IMR-90 (cell line): Measurements from ENCODE around the gene DEUP1. TPM values are rescaled to one million over a fixed set of nuclear protein-coding genes. Genes with fewer than 3 reads are reported as not detected.

Experiments
- ATAC-seq: fragments of 200-7000 bp; cut with Tn5 transposase; 2 replicates; pipeline ENCODE4 v1.9.1; 2020; ENCODE audit warnings: low read depth, mild to moderate bottlenecking, moderate library complexity
- Bru-seq: library from RNA; stranded (reverse); fragments of 400-500 nt; gene quantifications from one replicate; lab custom pipeline; 2021; lab: Mats Ljungman, UMichigan
- BruChase-seq, 2 experiments: library from RNA; stranded (reverse); fragments of 400-500 nt; gene quantifications; one replicate each; lab custom pipeline; 2021; lab: Mats Ljungman, UMichigan
- BruUV-seq: library from RNA; stranded (reverse); fragments of 400-500 nt; replicated peaks from 2 replicates; lab custom pipeline; 2021; lab: Mats Ljungman, UMichigan
- CTCF ChIA-PET: fragments of 300-600 bp; formaldehyde crosslinking; extraction: SDS; loops from one replicate; lab custom pipeline; 2021; ENCODE audit warnings: antibody characterized with exemption; lab: Yijun Ruan, JAX
- POLR2A ChIA-PET: fragments of 300-600 bp; sonication (Branson Sonifier 250); formaldehyde crosslinking; loops from one replicate; lab custom pipeline; 2022; ENCODE audit warnings: antibody characterized with exemption; ENCODE audit not compliant: unreplicated experiment; lab: Charles Lee
- DNase-seq: peaks from one replicate; pipeline ENCODE4 v3.0.0; 2013
- H2AFZ ChIP-seq: replicated peaks from 2 replicates; pipeline ENCODE3; 2013; ENCODE audit warnings: low read length, mild to moderate bottlenecking; ENCODE audit not compliant: poor library complexity
- H2AK5ac ChIP-seq: 2 replicates; pipeline ENCODE4 v1.6.1; 2013; ENCODE audit warnings: low read depth, low read length, inconsistent platforms
- H2AK9ac ChIP-seq: replicated peaks from 2 replicates; pipeline ENCODE3; 2013; ENCODE audit warnings: mild to moderate bottlenecking, low read depth, low read length, moderate library complexity; ENCODE audit not compliant: poor library complexity
- H2BK120ac ChIP-seq: 2 replicates; pipeline ENCODE4 v1.6.1; 2013; ENCODE audit warnings: low read depth, low read length, inconsistent platforms
- H2BK15ac ChIP-seq: 3 replicates; pipeline ENCODE4 v1.6.1; 2013; ENCODE audit warnings: low read depth, low read length, inconsistent platforms
- H2BK20ac ChIP-seq: 2 replicates; pipeline ENCODE4 v1.6.1; 2013; ENCODE audit warnings: low read depth, mild to moderate bottlenecking, inconsistent platforms, low read length, moderate library complexity
- H2BK5ac ChIP-seq: 2 replicates; pipeline ENCODE4 v1.6.1; 2013; ENCODE audit warnings: mild to moderate bottlenecking, low read depth, low read length, inconsistent platforms; ENCODE audit not compliant: poor library complexity, severe bottlenecking
- H3K14ac ChIP-seq: replicated peaks from 2 replicates; pipeline ENCODE4 v1.6.1; 2013; ENCODE audit warnings: low read depth, low read length, inconsistent platforms
- H3K18ac ChIP-seq: 2 replicates; pipeline ENCODE4 v1.6.1; 2013; ENCODE audit warnings: low read depth, low read length, control low read depth
- H3K23ac ChIP-seq: 2 replicates; pipeline ENCODE4 v1.6.1; 2013; ENCODE audit warnings: low read depth, low read length, inconsistent platforms
- H3K27ac ChIP-seq: 2 replicates; pipeline ENCODE4 v1.5.1; 2013; ENCODE audit warnings: mild to moderate bottlenecking, control low read depth, low read length; ENCODE audit not compliant: insufficient read depth
- H3K27me3 ChIP-seq: 2 replicates; pipeline ENCODE4 v1.6.1; 2013; ENCODE audit warnings: low read length; ENCODE audit not compliant: control insufficient read depth, insufficient read depth
- H3K36me3 ChIP-seq: 2 replicates; pipeline ENCODE4 v1.6.1; 2013; ENCODE audit warnings: low read length, mixed read lengths; ENCODE audit not compliant: control insufficient read depth, insufficient read depth
- H3K4ac ChIP-seq: 2 replicates; pipeline ENCODE4 v1.6.1; 2013; ENCODE audit warnings: low read depth, low read length, inconsistent platforms
- H3K4me1 ChIP-seq: 2 replicates; pipeline ENCODE4 v1.6.1; 2013; ENCODE audit warnings: low read length, mixed read lengths; ENCODE audit not compliant: control insufficient read depth, insufficient read depth
- H3K4me2 ChIP-seq: 2 replicates; pipeline ENCODE4 v1.6.1; 2013; ENCODE audit warnings: low read depth, mild to moderate bottlenecking, control low read depth, low read length, moderate library complexity
- H3K4me3 ChIP-seq: 2 replicates; pipeline ENCODE4 v1.5.1; 2013; ENCODE audit warnings: low read depth, mild to moderate bottlenecking, control low read depth, low read length, moderate library complexity; ENCODE audit not compliant: insufficient read depth
- H3K56ac ChIP-seq: 2 replicates; pipeline ENCODE4 v1.6.1; 2013; ENCODE audit warnings: low read length, inconsistent platforms; ENCODE audit not compliant: insufficient read depth; ENCODE audit errors: extremely low read depth
- H3K79me1 ChIP-seq, 2 experiments: 2 replicates each; pipeline ENCODE4 v1.6.1; 2013; ENCODE audit warnings: low read length in 2 of 2, inconsistent platforms in 1 of 2, low read depth in 1 of 2
- H3K9ac ChIP-seq: 2 replicates; pipeline ENCODE4 v1.6.1; 2013; ENCODE audit warnings: low read depth, low read length, control low read depth
- H3K9me1 ChIP-seq: 2 replicates; pipeline ENCODE4 v1.6.1; 2013; ENCODE audit warnings: low read length, inconsistent platforms; ENCODE audit not compliant: insufficient read depth
- H3K9me3 ChIP-seq: 2 replicates; pipeline ENCODE4 v1.6.1; 2013; ENCODE audit warnings: low read length; ENCODE audit not compliant: control insufficient read depth, insufficient read depth
- H4K20me1 ChIP-seq: 2 replicates; pipeline ENCODE4 v1.6.1; 2013; ENCODE audit warnings: low read length, inconsistent platforms; ENCODE audit not compliant: insufficient read depth
- H4K5ac ChIP-seq: 2 replicates; pipeline ENCODE4 v1.6.1; 2013; ENCODE audit warnings: mild to moderate bottlenecking, low read depth, low read length, control low read depth
- H4K8ac ChIP-seq, 2 experiments: 2 replicates each; pipeline ENCODE4 v1.6.1; 2013; ENCODE audit warnings: low read depth in 2 of 2, low read length in 2 of 2, control low read depth in 1 of 2, inconsistent platforms in 1 of 2
- H4K91ac ChIP-seq: 2 replicates; pipeline ENCODE4 v1.6.1; 2013; ENCODE audit warnings: low read depth, low read length, inconsistent platforms; ENCODE audit not compliant: insufficient read depth
- CEBPB ChIP-seq: IDR thresholded peaks from 2 replicates; pipeline ENCODE4 v1.6.1; 2012; ENCODE audit warnings: low read depth, low read length, improper control_type of control experiment
- WGBS, 2 experiments: methylation state at CpG; one replicate each; pipeline versions ENCODE4 v1.1.5 to v1.1.7; 2013; ENCODE audit warnings: missing lambda C conversion rate in 2 of 2; ENCODE audit not compliant: insufficient read length in 1 of 2; ENCODE audit errors: extremely low coverage in 2 of 2; 5-methylcytosine and 5-hydroxymethylcytosine counted together
- dilution Hi-C: fragments of 300-500 bp; cut with HindIII; formaldehyde crosslinking; loops from one replicate; pipeline ENCODE4 v1.14.3; 2018; ENCODE audit warnings: low sequenced_read_pairs; ENCODE audit not compliant: unreplicated experiment
- in situ Hi-C: fragments of 300-500 bp; cut with MboI; formaldehyde crosslinking; loops from 3 replicates; pipeline ENCODE4 v1.14.3; 2019; ENCODE audit warnings: low sequenced_read_pairs, inconsistent platforms, mixed read lengths
- intact Hi-C: fragments of 100-400 bp; cut with micrococcal nuclease; formaldehyde crosslinking; loops from 2 replicates; pipeline ENCODE4 v1.10.0; 2022
- long read RNA-seq: library from polyadenylated mRNA; unstranded; transcript quantifications from one replicate; pipeline ENCODE4 v2.0.0, GENCODE V29; 2021; ENCODE audit not compliant: unreplicated experiment
- polyA plus RNA-seq, 3 experiments: library from polyadenylated mRNA; depleted of rRNA; stranded (reverse); fragments of >200 nt; gene quantifications; 2 replicates each; pipeline ENCODE4 v1.2.3, GENCODE V29; 2012; ENCODE audit warnings: low replicate concordance in 1 of 3
- total RNA-seq: library from RNA; depleted of rRNA; stranded (reverse); fragments of >200 nt; gene quantifications from 2 replicates; pipeline ENCODE4 v1.2.3, GENCODE V29; 2012; rRNA removed

The DEUP1 gene
- total RNA-seq, result not detected in 2 replicates
- polyA plus RNA-seq (2012; rRNA removed), result not detected in 2 replicates
- not detected in 2 replicates for polyA plus RNA-seq (2012; cell fraction: cytosol; rRNA removed)
- polyA plus RNA-seq (2012; cell fraction: nucleus; rRNA removed; ENCODE audit: low replicate concordance), result not detected in 2 replicates
- Bru-seq, nascent RNA, result percentile 4 among the genes with signal in this experiment
- BruChase-seq, experiment 1, labeled RNA remaining after a 6-hour chase, result percentile 3 among the genes with signal in this experiment
- BruChase-seq, experiment 2, labeled RNA remaining after a 2-hour chase, result percentile 2 among the genes with signal in this experiment
- long read RNA-seq, result 0 reads

GRCh38 chr11:93330446-93330984, at the start of gene DEUP1:
TSS of gene DEUP1 (plus strand) at chr11:93330742. CDS start at chr11:93332260, 1,518 bp downstream.
- Histone ChIP-seq H3K36me3 (no peaks in the 10 kb centered on the region), H3K4ac (no peak within 1 kb of the TSS), H3K27me3 (peaks cover 12% of the 10 kb centered on the region), H3K9me3 (no peaks in the 10 kb centered on the region), H2AK5ac (no peak within 1 kb of the TSS), H4K20me1 (no peaks in the 10 kb centered on the region), H4K8ac (no peak within 1 kb of the TSS), H3K9ac (no peak within 1 kb of the TSS), H2BK5ac (no peak within 1 kb of the TSS), H3K14ac (no peak within 1 kb of the TSS), H2BK120ac (no peak within 1 kb of the TSS), H3K79me1 (no peaks in the 10 kb centered on the region), H2AFZ (peak within 1 kb of the TSS; percentile 69), H3K4me3 (no peak within 1 kb of the TSS), H4K5ac (no peak within 1 kb of the TSS), H3K4me2 (peak within 1 kb of the TSS; percentile 40; the same call in 1 of the 2 replicates), H3K9me1 (no peaks in the 10 kb centered on the region), H3K18ac (no peak within 1 kb of the TSS), H2BK15ac (no peak within 1 kb of the TSS), H2AK9ac (no peak within 1 kb of the TSS), H2BK20ac (no peak within 1 kb of the TSS), H3K27ac (no peak within 1 kb of the TSS), H3K23ac (no peak within 1 kb of the TSS), H3K56ac (no peak within 1 kb of the TSS; the same call in 1 of the 2 replicates), H4K91ac (no peak within 1 kb of the TSS), H3K4me1 (no peaks in the 10 kb centered on the region; the same call in 1 of the 2 replicates)
- dilution Hi-C loops (no loop called here), in situ Hi-C loops (no loop called here), intact Hi-C loops (no loop called here)
- POLR2A ChIA-PET, result no interaction called here
- TF ChIP-seq CEBPB, result no peak
- no TSS peak for BruUV-seq
- ATAC-seq, result no peak
- CTCF ChIA-PET, result interaction anchor here (0.6 to 0.7 kb wide), 2 partner anchors 13 to 432 kb away, joined by 3 to 6 read pairs; no protein-coding TSS in a partner anchor
- no peak for DNase-seq
- WGBS, 2 experiments, result 7% methylated on average over 27 of the region's 73 CpGs; no CpG with 5 or more reads in 1 of the 2 experiments
